AG09319 (cell line): ENCODE results near the gene MYO3B.
"Not testable (repeated sequence)": the region's sequence is repeated elsewhere in the genome, so short reads cannot be mapped to it uniquely, and the experiment has no call there.

ENCODE experiments used
- DNase-seq: peaks from one replicate; pipeline ENCODE4 v3.0.0-alpha.2; 2010; ENCODE audit warnings: low read depth; ENCODE audit errors: extremely low read depth
- TF ChIP-seq, protein P1 (sequence below): IDR thresholded peaks from 2 replicates; pipeline ENCODE4 v1.5.1; 2011; ENCODE audit warnings: low read depth, mild to moderate bottlenecking, inconsistent platforms, low read length, moderate library complexity

MYO3B gene

DNA sequence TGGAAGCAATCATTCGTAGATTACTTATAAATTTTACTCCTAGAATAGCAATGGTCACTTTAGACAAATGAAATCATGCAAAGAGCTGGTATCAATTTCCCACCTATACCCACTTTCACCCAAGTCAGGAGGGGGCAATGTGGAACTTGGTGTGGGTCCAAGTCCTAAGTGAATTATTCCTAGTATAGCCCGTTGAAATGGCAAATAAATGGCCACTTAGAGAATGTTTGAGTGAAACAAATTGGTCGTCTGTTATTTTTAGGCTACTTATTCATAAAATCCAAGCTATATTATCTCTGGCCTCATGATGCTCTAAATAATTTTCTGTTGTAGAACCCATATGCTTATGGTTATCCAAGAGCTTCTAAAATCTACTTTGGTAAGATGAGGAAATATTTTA, 98.1 kb downstream of the MYO3B start:
- DNase-seq = no peak
- TF ChIP-seq, protein P1, sequence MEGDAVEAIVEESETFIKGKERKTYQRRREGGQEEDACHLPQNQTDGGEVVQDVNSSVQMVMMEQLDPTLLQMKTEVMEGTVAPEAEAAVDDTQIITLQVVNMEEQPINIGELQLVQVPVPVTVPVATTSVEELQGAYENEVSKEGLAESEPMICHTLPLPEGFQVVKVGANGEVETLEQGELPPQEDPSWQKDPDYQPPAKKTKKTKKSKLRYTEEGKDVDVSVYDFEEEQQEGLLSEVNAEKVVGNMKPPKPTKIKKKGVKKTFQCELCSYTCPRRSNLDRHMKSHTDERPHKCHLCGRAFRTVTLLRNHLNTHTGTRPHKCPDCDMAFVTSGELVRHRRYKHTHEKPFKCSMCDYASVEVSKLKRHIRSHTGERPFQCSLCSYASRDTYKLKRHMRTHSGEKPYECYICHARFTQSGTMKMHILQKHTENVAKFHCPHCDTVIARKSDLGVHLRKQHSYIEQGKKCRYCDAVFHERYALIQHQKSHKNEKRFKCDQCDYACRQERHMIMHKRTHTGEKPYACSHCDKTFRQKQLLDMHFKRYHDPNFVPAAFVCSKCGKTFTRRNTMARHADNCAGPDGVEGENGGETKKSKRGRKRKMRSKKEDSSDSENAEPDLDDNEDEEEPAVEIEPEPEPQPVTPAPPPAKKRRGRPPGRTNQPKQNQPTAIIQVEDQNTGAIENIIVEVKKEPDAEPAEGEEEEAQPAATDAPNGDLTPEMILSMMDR = no peak

DNA sequence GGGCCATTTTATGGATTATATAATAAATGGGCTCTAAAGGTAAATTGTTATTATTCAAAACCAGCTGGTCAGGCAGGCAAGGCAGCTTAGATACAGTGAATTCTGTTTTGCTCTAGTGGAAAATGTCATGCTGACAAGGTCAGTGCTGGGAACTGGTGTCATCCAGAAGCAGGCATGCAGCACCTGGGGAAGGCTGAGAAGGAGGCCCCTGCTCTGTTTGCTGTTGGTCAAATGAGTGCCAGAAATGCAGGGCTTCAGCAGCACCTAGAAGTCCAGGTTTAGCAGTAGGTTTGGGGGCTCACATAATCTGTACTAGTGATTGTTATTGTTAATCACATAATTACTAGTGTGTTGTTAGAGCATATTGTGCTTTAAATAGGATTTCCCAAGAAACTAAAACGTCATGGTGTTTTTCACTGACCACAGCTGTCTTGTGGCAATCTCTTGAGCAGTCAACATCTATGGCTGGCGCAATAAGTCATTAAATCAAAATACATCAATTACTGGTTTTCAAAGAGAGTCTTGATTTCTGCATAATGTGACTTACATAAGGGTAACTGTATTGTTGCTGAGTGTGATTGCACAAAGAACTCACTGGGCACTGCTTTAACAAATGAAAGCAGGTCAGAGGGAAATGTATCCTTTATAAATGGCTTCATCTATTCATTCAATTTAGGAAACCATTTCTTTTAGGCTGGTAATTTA, 99.1 kb downstream of the MYO3B start:
- no peak for DNase-seq
- TF ChIP-seq, protein P1 = no peak

DNA sequence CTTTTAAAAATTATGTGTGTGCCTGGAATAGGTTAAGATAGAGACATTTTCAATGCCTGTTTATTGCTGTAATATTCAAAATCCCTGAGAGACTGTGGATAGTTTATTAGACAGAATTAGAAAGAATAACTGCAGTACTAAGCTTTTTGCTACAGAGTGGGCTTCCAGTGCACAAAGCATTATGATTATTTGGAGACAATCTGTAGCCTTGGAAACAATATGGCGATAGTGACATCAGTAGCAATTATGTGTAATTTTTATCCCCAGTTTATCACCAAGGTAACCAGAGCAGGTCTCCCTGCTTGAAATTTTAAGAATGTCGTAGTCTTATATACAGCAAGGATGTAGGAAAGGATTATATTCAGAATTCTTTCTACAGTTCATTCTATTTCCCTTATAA, 100.0 kb downstream of the MYO3B start:
- TF ChIP-seq, protein P1 = no peak
- no peak for DNase-seq

- DNase-seq = not testable (repeated sequence)
Measured at GRCh38 chr2:170279615-170280014, 101.7 kb downstream of the MYO3B start.

DNA sequence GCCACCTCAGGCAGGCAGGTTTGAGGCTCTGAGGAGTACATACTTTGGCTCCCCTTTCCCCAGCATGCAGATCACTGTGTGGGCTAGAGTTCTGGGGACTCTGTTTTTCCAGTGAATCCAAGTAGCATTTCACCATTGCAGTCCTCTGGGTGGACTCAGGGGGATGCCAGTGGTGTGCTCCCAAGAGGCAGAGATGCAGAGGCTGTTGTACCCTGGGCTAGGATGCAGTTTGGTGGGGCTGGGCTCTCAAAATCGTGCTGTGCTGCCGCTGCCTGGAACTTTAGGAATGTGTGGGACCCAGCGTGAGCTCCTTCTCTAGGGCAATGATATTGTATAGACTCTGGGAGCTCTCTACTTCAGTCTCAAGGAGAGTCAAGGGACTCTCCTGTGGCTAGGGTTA, 104.9 kb downstream of the MYO3B start:
- DNase-seq = no peak
- TF ChIP-seq, protein P1 = no peak

GRCh38 chr2:170284205-170284604, 106.3 kb downstream of the MYO3B start:
- TF ChIP-seq, protein P1 = no peak
- DNase-seq = no peak

- TF ChIP-seq, protein P1 = no peak
- no peak for DNase-seq
Measured at GRCh38 chr2:170288859-170289258, 110.9 kb downstream of the MYO3B start.

- TF ChIP-seq, protein P1 = no peak
- no peak for DNase-seq
Measured at GRCh38 chr2:170291474-170291873, 113.5 kb downstream of the MYO3B start.
